ENCODE results near the gene TAF8.

GRCh38 chr6:42042108-42042507, 8.2 kb upstream of the TAF8 start:
- TF ChIP-seq, protein P1, sequence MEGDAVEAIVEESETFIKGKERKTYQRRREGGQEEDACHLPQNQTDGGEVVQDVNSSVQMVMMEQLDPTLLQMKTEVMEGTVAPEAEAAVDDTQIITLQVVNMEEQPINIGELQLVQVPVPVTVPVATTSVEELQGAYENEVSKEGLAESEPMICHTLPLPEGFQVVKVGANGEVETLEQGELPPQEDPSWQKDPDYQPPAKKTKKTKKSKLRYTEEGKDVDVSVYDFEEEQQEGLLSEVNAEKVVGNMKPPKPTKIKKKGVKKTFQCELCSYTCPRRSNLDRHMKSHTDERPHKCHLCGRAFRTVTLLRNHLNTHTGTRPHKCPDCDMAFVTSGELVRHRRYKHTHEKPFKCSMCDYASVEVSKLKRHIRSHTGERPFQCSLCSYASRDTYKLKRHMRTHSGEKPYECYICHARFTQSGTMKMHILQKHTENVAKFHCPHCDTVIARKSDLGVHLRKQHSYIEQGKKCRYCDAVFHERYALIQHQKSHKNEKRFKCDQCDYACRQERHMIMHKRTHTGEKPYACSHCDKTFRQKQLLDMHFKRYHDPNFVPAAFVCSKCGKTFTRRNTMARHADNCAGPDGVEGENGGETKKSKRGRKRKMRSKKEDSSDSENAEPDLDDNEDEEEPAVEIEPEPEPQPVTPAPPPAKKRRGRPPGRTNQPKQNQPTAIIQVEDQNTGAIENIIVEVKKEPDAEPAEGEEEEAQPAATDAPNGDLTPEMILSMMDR (IDR thresholded peaks at IDR 0.05), result no peak
- TF ChIP-seq POLR2A (IDR thresholded peaks at IDR 0.05) (no peak), POLR2AphosphoS5 (IDR thresholded peaks at IDR 0.05; ENCODE audit: insufficient read depth in 1 of 2, low read depth in 1 of 2) (no peak)
